WI38 (cell line): Measurements from ENCODE around the gene BRINP1.

ENCODE experiments used
- H3K4me3 ChIP-seq: 2 replicates; pipeline ENCODE4 v1.5.1; 2011; ENCODE audit warnings: low read depth, mild to moderate bottlenecking, control low read depth, low read length
- CTCF ChIP-seq: IDR thresholded peaks from 2 replicates; pipeline ENCODE4 v1.5.1; 2012; ENCODE audit warnings: low read depth, mild to moderate bottlenecking, control low read depth, low read length

The BRINP1 gene

GRCh38 chr9:119164716-119165115, 204.5 kb downstream of the BRINP1 start:
- no peak overlapping the region for H3K4me3 ChIP-seq
- no peak for TF ChIP-seq CTCF

- no peak for TF ChIP-seq CTCF
- H3K4me3 ChIP-seq, result no peak overlapping the region
Measured at GRCh38 chr9:119160551-119160950, 208.7 kb downstream of the BRINP1 start.

- H3K4me3 ChIP-seq, result no peak overlapping the region
- TF ChIP-seq CTCF, result no peak
Measured at GRCh38 chr9:119159386-119159785, 209.8 kb downstream of the BRINP1 start.

GRCh38 chr9:119157196-119157595, 212.0 kb downstream of the BRINP1 start:
- no peak for TF ChIP-seq CTCF
- H3K4me3 ChIP-seq, result no peak overlapping the region

- H3K4me3 ChIP-seq, result no peak overlapping the region
- TF ChIP-seq CTCF, result no peak
Measured at GRCh38 chr9:119156354-119156753, 212.9 kb downstream of the BRINP1 start.

GRCh38 chr9:119154527-119154926, 214.7 kb downstream of the BRINP1 start:
- H3K4me3 ChIP-seq, result no peak overlapping the region
- TF ChIP-seq CTCF, result no peak

- no peak for TF ChIP-seq CTCF
- H3K4me3 ChIP-seq, result no peak overlapping the region
Measured at GRCh38 chr9:119153402-119153801, 215.8 kb downstream of the BRINP1 start.
